HFF-Myc (cell line): Measurements from ENCODE around the gene PLCXD3.

Experiments
- DNase-seq: peaks from one replicate; pipeline ENCODE4 v3.0.0-alpha.2; 2011; ENCODE audit warnings: low read depth; ENCODE audit errors: extremely low read depth
- H3K4me3 ChIP-seq: replicated peaks from 2 replicates; pipeline ENCODE4 v1.5.1; 2011; ENCODE audit warnings: low read depth, mild to moderate bottlenecking, control low read depth, low read length
- TF ChIP-seq, protein P1 (sequence below): IDR thresholded peaks from 2 replicates; pipeline ENCODE4 v1.5.1; 2012; ENCODE audit warnings: mild to moderate bottlenecking, low read depth, low read length, control low read depth; ENCODE audit errors: missing control alignments

Gene PLCXD3

DNA sequence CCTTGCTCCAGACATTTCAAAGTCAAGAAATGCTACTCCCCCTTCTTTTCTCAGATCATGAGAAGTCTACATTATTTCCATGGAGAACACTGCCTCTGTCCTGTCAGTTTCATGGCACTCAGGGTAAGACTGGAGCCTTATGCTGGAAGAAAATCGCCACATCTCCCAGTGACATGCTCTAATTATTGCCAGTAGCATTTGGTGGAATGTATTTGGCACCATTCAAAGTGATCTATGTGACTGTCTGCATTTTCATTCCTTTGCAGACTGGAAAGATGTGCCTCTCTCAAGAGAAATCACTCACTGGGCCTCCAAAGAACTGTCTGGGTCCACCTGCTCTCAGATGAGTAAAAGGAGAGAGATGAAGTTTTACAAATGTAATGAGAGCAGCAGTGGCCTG, 840 bp upstream of the PLCXD3 start:
- no peak for DNase-seq
- TF ChIP-seq, protein P1, sequence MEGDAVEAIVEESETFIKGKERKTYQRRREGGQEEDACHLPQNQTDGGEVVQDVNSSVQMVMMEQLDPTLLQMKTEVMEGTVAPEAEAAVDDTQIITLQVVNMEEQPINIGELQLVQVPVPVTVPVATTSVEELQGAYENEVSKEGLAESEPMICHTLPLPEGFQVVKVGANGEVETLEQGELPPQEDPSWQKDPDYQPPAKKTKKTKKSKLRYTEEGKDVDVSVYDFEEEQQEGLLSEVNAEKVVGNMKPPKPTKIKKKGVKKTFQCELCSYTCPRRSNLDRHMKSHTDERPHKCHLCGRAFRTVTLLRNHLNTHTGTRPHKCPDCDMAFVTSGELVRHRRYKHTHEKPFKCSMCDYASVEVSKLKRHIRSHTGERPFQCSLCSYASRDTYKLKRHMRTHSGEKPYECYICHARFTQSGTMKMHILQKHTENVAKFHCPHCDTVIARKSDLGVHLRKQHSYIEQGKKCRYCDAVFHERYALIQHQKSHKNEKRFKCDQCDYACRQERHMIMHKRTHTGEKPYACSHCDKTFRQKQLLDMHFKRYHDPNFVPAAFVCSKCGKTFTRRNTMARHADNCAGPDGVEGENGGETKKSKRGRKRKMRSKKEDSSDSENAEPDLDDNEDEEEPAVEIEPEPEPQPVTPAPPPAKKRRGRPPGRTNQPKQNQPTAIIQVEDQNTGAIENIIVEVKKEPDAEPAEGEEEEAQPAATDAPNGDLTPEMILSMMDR: no peak
- H3K4me3 ChIP-seq: no peak overlapping the region

DNA sequence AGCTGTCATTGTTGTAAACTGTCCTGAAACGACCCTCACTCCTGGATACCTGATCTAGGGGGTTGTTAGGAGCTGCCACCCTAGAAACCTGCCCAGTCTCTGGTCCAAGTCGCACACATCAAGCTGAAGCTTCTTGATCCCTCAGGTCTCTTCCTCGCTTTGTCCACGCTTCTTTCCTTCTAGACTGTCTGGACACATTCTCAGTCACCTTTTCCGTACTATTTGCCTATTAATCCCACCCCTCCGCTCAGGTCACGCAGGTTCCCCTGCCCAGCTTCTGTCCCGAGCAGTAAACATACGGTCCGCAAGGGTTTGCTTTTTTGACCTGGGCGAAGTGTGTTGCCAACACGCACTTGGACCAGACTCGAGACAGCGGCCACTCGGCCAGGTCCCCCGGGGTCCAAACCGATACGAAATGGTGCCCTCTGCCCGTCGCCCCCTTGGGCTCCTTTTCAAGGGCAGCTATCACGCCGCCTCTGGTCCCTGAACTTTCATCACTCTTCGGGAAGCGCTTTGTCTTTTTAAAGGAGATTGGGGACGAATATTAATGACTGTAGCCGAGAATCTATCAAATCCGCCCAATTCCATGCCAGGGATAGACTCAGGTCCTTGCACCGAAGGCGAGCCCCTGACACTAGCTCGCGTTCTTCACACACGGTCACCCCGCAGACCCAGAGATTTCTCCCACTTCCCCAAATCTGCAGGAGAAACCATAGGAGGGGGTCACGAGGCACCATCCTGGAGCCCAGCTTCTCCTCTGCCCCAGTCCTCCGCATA, 814 bp downstream of the PLCXD3 start:
- H3K4me3 ChIP-seq: no peak overlapping the region; the same call in 1 of the 2 replicates
- TF ChIP-seq, protein P1: no peak

DNA sequence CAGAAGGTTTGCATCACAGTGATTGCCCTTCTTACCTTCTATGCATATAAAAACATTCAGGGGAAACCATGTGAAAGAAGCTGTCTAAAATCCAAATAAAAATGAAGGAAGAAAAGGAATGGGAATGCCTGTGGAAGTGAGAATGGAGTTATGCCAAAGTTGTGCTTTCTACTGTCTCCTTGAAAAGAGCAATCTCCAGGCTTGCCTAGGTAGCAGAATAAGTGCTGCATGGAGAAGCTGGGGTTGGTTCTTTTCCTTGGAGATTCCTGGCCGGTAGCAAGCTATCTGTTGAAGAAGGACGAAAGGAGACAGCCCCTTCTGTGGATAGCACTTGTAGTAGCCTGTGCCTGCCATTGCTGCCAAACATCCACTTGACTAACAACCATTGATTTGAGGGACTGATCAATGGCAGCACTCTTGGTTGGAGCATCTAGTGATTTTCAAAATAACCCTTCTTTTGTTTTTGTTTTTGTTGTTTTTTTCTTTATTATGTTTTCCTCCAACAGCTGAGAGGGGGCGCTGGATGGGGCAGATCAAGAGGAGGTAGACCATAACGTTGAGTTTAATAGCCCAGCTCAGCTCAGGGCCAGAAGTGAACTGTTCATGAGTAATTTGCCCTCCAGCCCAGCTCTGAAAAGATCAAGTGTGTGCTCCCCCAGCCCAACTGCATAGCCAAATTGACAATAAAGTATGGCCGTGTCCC, 1.6 kb downstream of the PLCXD3 start:
- TF ChIP-seq, protein P1: no peak
- H3K4me3 ChIP-seq: no peak overlapping the region
- no peak for DNase-seq

More for the DNA sequence above, 814 bp downstream of the PLCXD3 start:
- no peak for DNase-seq

DNA sequence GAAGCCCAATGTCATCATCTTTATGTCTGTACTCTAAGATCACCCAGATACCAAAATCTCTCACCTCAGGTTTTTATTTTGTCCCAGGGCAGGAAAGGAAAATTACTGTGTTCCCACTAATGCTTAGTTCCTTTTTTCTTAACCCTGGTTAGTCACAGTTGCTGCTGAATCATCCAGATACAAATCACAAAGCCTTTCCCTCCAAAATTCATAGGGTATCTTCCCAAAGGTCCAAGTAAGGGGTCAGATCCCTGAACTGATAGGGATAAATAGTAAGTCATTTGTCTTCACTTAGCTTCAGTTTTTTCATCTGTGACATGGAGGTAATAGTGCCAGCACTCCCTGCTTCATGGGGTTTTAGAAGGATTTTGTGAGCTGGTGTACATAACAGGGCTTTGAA, 2.2 kb downstream of the PLCXD3 start:
- no peak for DNase-seq
- H3K4me3 ChIP-seq: no peak overlapping the region
- TF ChIP-seq, protein P1: no peak

DNA sequence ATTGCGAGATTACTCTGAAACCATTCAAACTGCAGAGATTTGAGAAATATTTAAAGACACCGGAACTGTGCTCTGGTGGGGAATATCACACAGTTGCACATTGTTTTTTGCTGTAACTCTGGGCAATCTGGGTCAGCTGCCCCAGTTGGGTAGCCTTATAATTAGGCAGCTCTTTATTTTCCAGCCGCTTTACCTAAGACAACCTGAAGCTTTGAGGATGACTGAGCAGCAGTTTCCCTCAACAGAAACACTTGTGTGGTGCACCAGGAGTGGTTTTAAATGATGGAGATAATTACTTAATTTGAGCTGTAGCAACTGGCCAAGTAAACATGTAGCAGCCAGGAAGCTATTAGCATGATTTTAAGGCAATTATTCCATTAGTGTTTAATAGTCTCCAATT, 2.9 kb downstream of the PLCXD3 start:
- no peak for DNase-seq
- no peak overlapping the region for H3K4me3 ChIP-seq
- TF ChIP-seq, protein P1: no peak

DNA sequence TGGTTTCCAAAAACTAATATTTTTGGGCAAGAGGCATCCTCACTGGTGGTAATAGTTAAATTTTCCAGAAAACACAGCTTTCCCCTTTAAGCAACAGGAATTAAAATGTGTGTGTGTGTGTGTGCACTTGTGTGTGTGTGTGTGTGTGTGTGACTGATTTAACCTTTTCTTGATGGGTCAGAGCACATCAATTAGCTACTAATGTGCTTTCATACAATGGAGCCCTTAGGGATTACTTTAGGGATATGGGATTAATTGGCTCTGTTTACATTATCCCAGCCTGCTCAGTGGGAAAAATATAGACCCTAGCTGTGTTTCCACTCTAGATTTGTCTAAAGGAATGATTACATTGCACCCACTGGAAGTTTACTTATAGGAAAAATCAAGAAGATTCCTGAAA, 6.5 kb downstream of the PLCXD3 start:
- no peak overlapping the region for H3K4me3 ChIP-seq
- DNase-seq: no peak
- TF ChIP-seq, protein P1: no peak
